ENCODE measurements around the gene RHBDL3. TPM values are rescaled to one million over a fixed set of nuclear protein-coding genes. Genes with fewer than 3 reads are reported as not detected.

RHBDL3 gene
- total and polyA plus RNA-seq, 2 of the 8 experiments (the other 6 are each of a cell fraction or from before 2014, with no cell fraction given), result 9.6 to 12.2 TPM

- TF ChIP-seq CTCF (IDR thresholded peaks at IDR 0.05; ENCODE audit: control extremely low read depth in 1 of 3, insufficient read depth in 1 of 3, low read depth in 1 of 3, low read length in 3 of 3) (no peak), EZH2 (IDR thresholded peaks at IDR 0.05; ENCODE audit: low read depth, low read length, severe bottlenecking) (no peak), POLR2A (IDR thresholded peaks at IDR 0.05; ENCODE audit: control extremely low read depth in 1 of 2, low read depth in 2 of 2, low read length in 2 of 2) (no peak), SIN3A (conservative IDR thresholded peaks at IDR 0.05 in 1 of 2, IDR thresholded peaks at IDR 0.05 in 1 of 2; ENCODE audit: low read depth in 1 of 2, low read length in 2 of 2) (no peak), CBX8 (IDR thresholded peaks at IDR 0.05; ENCODE audit: borderline replicate concordance, low read depth, low read length) (no peak), JUN (IDR thresholded peaks at IDR 0.05; ENCODE audit: low read depth, low read length) (no peak)
Observed at GRCh38 chr17:32356750-32357149, 91.1 kb downstream of the RHBDL3 start (continued).
